Measurements from ENCODE around the gene ZNF576. TPM values are rescaled to one million over a fixed set of nuclear protein-coding genes. Genes with fewer than 3 reads are reported as not detected.

Gene ZNF576
- total and polyA plus RNA-seq, 2 of the 13 experiments (the other 11 are each of a cell fraction or from before 2014, with no cell fraction given), result 7.2 to 9.6 TPM

DNA sequence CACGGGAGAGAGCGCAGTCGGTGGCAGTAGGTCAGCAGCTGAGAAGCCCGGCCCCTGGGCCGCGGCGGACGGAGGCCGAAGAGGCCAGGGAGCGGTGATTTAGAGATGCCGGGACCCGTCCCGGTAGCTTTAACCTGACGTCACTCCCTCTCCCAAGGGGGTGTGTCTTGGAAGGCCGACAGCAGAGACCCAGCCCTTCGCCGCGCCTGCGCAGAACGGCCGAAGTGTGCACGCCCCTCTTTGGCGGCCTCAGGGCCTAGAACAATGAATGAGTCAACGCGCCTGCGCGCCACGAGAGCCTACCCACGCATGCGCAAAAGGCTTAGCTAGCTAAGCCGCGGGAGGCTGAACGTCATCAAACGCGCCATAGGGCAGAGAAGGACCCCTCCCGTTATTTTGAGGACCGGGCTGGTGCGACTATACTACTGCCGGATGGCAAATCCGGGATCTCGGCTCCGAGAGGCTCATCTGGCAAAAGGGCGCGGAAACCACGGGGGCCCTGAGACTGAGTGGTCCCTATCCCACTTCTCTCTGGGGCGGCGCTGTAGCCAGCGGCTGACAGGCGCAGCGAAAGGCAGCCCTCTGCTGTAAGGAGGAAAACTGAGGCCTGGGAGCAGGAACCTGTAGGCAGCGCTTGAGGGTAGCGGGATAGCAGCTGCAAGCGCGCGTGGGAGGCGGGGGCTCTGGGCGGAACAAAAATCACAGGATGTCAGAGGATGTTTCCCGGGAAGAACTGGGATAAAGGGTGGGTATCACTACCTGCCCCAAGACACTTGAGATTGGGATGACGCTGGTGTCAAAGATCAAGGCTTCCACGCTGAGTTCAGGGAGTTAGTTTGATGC, at the start of gene ZNF576, which contains the start of gene IRGQ (continued):
- TF ChIP-seq, protein P1, sequence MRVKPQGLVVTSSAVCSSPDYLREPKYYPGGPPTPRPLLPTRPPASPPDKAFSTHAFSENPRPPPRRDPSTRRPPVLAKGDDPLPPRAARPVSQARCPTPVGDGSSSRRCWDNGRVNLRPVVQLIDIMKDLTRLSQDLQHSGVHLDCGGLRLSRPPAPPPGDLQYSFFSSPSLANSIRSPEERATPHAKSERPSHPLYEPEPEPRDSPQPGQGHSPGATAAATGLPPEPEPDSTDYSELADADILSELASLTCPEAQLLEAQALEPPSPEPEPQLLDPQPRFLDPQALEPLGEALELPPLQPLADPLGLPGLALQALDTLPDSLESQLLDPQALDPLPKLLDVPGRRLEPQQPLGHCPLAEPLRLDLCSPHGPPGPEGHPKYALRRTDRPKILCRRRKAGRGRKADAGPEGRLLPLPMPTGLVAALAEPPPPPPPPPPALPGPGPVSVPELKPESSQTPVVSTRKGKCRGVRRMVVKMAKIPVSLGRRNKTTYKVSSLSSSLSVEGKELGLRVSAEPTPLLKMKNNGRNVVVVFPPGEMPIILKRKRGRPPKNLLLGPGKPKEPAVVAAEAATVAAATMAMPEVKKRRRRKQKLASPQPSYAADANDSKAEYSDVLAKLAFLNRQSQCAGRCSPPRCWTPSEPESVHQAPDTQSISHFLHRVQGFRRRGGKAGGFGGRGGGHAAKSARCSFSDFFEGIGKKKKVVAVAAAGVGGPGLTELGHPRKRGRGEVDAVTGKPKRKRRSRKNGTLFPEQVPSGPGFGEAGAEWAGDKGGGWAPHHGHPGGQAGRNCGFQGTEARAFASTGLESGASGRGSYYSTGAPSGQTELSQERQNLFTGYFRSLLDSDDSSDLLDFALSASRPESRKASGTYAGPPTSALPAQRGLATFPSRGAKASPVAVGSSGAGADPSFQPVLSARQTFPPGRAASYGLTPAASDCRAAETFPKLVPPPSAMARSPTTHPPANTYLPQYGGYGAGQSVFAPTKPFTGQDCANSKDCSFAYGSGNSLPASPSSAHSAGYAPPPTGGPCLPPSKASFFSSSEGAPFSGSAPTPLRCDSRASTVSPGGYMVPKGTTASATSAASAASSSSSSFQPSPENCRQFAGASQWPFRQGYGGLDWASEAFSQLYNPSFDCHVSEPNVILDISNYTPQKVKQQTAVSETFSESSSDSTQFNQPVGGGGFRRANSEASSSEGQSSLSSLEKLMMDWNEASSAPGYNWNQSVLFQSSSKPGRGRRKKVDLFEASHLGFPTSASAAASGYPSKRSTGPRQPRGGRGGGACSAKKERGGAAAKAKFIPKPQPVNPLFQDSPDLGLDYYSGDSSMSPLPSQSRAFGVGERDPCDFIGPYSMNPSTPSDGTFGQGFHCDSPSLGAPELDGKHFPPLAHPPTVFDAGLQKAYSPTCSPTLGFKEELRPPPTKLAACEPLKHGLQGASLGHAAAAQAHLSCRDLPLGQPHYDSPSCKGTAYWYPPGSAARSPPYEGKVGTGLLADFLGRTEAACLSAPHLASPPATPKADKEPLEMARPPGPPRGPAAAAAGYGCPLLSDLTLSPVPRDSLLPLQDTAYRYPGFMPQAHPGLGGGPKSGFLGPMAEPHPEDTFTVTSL (CRISPR knock-in tag; IDR thresholded peaks at IDR 0.05; ENCODE audit: borderline replicate concordance), result no peak; the same call in 1 of the 2 replicates
- no peak for TF ChIP-seq NR1H2 (CRISPR knock-in tag; IDR thresholded peaks at IDR 0.05; ENCODE audit: borderline replicate concordance, low read depth)
- TF ChIP-seq ZBTB21 (CRISPR knock-in tag; IDR thresholded peaks at IDR 0.05), result no peak
- TF ChIP-seq, protein P2, sequence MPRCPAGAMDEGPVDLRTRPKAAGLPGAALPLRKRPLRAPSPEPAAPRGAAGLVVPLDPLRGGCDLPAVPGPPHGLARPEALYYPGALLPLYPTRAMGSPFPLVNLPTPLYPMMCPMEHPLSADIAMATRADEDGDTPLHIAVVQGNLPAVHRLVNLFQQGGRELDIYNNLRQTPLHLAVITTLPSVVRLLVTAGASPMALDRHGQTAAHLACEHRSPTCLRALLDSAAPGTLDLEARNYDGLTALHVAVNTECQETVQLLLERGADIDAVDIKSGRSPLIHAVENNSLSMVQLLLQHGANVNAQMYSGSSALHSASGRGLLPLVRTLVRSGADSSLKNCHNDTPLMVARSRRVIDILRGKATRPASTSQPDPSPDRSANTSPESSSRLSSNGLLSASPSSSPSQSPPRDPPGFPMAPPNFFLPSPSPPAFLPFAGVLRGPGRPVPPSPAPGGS (CRISPR knock-in tag; IDR thresholded peaks at IDR 0.05), result peak; percentile 84; the same call in 1 of the 2 replicates
- no peak for TF ChIP-seq ZNF550 (CRISPR knock-in tag; IDR thresholded peaks at IDR 0.05; ENCODE audit: borderline replicate concordance)
- TF ChIP-seq MAFK (conservative IDR thresholded peaks at IDR 0.05 in 1 of 2, IDR thresholded peaks at IDR 0.05 in 1 of 2; ENCODE audit: low read length in 2 of 2), result no peak
- TF ChIP-seq KAT8 (CRISPR knock-in tag; IDR thresholded peaks at IDR 0.05), result peak; percentile 98
- TF ChIP-seq RAD51 (IDR thresholded peaks at IDR 0.05; ENCODE audit: borderline replicate concordance), result no peak
- TF ChIP-seq SNAI1 (CRISPR knock-in tag; IDR thresholded peaks at IDR 0.05; ENCODE audit: borderline replicate concordance), result no peak
- TF ChIP-seq IKZF1 (IDR thresholded peaks at IDR 0.05), result no peak
- TF ChIP-seq ZNF44 (CRISPR knock-in tag; IDR thresholded peaks at IDR 0.05), result peak; percentile 87
- no peak for TF ChIP-seq GABPA (IDR thresholded peaks at IDR 0.05; ENCODE audit: low read depth, low read length)
- TF ChIP-seq GABPA (CRISPR knock-in tag; IDR thresholded peaks at IDR 0.05; ENCODE audit: low read depth), result peak; percentile 70
- TF ChIP-seq ZNF788 (CRISPR knock-in tag; IDR thresholded peaks at IDR 0.05; ENCODE audit: borderline replicate concordance), result no peak; the same call in 1 of the 2 replicates
- no peak for TF ChIP-seq ZNF10 (CRISPR knock-in tag; IDR thresholded peaks at IDR 0.05; ENCODE audit: borderline replicate concordance, low read depth)
- TF ChIP-seq, protein P3, sequence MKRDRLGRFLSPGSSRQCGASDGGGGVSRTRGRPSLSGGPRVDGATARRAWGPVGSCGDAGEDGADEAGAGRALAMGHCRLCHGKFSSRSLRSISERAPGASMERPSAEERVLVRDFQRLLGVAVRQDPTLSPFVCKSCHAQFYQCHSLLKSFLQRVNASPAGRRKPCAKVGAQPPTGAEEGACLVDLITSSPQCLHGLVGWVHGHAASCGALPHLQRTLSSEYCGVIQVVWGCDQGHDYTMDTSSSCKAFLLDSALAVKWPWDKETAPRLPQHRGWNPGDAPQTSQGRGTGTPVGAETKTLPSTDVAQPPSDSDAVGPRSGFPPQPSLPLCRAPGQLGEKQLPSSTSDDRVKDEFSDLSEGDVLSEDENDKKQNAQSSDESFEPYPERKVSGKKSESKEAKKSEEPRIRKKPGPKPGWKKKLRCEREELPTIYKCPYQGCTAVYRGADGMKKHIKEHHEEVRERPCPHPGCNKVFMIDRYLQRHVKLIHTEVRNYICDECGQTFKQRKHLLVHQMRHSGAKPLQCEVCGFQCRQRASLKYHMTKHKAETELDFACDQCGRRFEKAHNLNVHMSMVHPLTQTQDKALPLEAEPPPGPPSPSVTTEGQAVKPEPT (CRISPR knock-in tag; IDR thresholded peaks at IDR 0.05; ENCODE audit: low read depth), result peak; percentile 83; the same call in 1 of the 2 replicates
- TF ChIP-seq CBX1 (IDR thresholded peaks at IDR 0.05; ENCODE audit: low read depth), result no peak
- TF ChIP-seq MTA3 (CRISPR knock-in tag; IDR thresholded peaks at IDR 0.05), result no peak
- TF ChIP-seq ZFY (CRISPR knock-in tag; IDR thresholded peaks at IDR 0.05), result peak; percentile 86
- no peak for TF ChIP-seq NFATC3 (CRISPR knock-in tag; IDR thresholded peaks at IDR 0.05)
- no peak for TF ChIP-seq ZNF180 (CRISPR knock-in tag; IDR thresholded peaks at IDR 0.05; ENCODE audit: borderline replicate concordance, low read depth)
